Measurements from ENCODE around the gene STK39. TPM values are rescaled to one million over a fixed set of nuclear protein-coding genes. Genes with fewer than 3 reads are reported as not detected.

STK39 gene
- total and polyA plus RNA-seq, 2 of the 4 experiments (the other 2 are of a cell fraction) = 11.8 to 16.4 TPM

DNA sequence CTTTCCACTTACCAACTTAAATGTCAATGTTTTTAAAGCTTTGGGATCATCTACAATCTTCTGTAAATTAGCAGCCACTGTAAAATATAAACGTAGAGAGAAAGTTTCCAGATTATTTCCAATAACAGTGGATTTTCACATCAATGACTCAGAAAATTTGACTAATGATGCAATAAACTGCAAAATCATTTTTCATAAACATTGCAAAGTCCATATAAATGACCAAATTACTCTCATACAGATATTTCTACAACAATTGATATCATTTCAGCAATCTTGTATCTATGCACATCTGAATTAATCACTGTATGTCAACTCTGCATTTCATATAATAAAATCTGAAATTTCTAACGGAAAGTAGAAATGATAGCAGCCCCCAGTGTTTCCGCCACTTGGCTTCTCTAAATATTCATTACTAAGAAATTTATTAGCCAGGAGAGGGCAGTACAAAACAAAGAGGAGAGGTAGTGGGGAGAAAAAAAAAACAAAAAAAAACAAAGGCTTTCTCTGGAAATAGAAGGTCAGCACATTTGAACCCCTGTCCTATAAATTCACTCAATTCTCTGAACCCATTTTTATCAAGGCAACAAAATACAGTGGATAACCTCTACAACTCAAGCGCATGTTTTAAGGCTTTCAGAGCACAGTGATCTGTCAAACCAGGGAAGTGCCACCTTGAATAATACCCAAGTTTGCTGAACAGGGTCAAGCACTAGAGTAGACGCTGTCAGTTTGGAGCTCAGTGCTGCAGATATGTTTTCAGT is 282.6 kb downstream of the STK39 start:
- H4K8ac ChIP-seq (ENCODE audit: low read depth in 2 of 2, low read length in 2 of 2) = no peak overlapping the region
- H2AK9ac ChIP-seq (replicated peaks; ENCODE audit: low read depth, low read length, poor library complexity) = no peak overlapping the region
- dilution Hi-C loops (cut with HindIII; ENCODE audit: low sequenced_read_pairs, unreplicated experiment) = no loop called here
- TF ChIP-seq MAZ (IDR thresholded peaks at IDR 0.05; ENCODE audit: borderline replicate concordance, low read depth, low read length) (no peak), MAFK (IDR thresholded peaks at IDR 0.05; ENCODE audit: low read depth, low read length) (no peak), CEBPB (IDR thresholded peaks at IDR 0.05; ENCODE audit: low read depth, low read length) (peak; percentile 35; the same call in 1 of the 2 replicates), FOS (IDR thresholded peaks at IDR 0.05; ENCODE audit: low read depth, low read length) (no peak), RCOR1 (IDR thresholded peaks at IDR 0.05; ENCODE audit: insufficient replicate concordance, low read length) (no peak), NFE2L2 (IDR thresholded peaks at IDR 0.05; ENCODE audit: low read depth, low read length) (no peak), RFX5 (IDR thresholded peaks at IDR 0.05; ENCODE audit: low read depth, low read length) (no peak), RAD21 (IDR thresholded peaks at IDR 0.05; ENCODE audit: low read length) (peak; percentile 47), ELK1 (IDR thresholded peaks at IDR 0.05; ENCODE audit: borderline replicate concordance, low read depth, low read length) (no peak), BHLHE40 (IDR thresholded peaks at IDR 0.05; ENCODE audit: low read depth, low read length) (no peak), CTCF (conservative IDR thresholded peaks at IDR 0.05; ENCODE audit: low read depth, low read length) (peak; percentile 56), MXI1 (IDR thresholded peaks at IDR 0.05; ENCODE audit: borderline replicate concordance, low read depth, low read length) (no peak)
- TF ChIP-seq, protein P1, sequence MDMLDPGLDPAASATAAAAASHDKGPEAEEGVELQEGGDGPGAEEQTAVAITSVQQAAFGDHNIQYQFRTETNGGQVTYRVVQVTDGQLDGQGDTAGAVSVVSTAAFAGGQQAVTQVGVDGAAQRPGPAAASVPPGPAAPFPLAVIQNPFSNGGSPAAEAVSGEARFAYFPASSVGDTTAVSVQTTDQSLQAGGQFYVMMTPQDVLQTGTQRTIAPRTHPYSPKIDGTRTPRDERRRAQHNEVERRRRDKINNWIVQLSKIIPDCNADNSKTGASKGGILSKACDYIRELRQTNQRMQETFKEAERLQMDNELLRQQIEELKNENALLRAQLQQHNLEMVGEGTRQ (IDR thresholded peaks at IDR 0.05; ENCODE audit: low read depth, low read length) = no peak

More for the DNA sequence above, 282.6 kb downstream of the STK39 start:
- CTCF ChIA-PET = interaction anchor here (0.6 to 3.6 kb wide), 4 partner anchors 16 to 641 kb away, joined by 3 to 35 read pairs (median 4); no protein-coding TSS in a partner anchor
- DNase-seq (peak; percentile 18), ATAC-seq (ENCODE audit: low read depth) (no peak)
- H2AK5ac ChIP-seq (ENCODE audit: low read depth, low read length) = no peak overlapping the region
- peaks cover 5 to 6% of the 10 kb centered on the region in 2 experiments; a peak in 3 of 4 replicates for H3K79me1 ChIP-seq (ENCODE audit: low read depth in 1 of 2, low read length in 2 of 2)
- H2BK5ac ChIP-seq (ENCODE audit: low read depth, low read length, poor library complexity, severe bottlenecking) = no peak overlapping the region
- no peak overlapping the region for H3K14ac ChIP-seq (replicated peaks; ENCODE audit: low read depth, low read length)
- H3K27ac ChIP-seq (ENCODE audit: insufficient read depth, low read length) = peak overlapping the region; percentile 17; the same call in 1 of the 2 replicates
- peaks cover 16% of the 10 kb centered on the region for H3K4me1 ChIP-seq (ENCODE audit: control insufficient read depth, insufficient read depth, low read length)
- no peaks in the 10 kb centered on the region for H3K27me3 ChIP-seq (ENCODE audit: control insufficient read depth, insufficient read depth, low read length)
- peak overlapping the region; percentile 28; the same call in 1 of the 2 replicates for H2BK120ac ChIP-seq (ENCODE audit: low read depth, low read length)
- intact Hi-C loops (cut with micrococcal nuclease) = loop anchor here (1.0 to 10.0 kb wide), 4 partner anchors 153 to 1430 kb away; partner anchors contain the start of genes B3GALT1 and STK39
- H4K91ac ChIP-seq (ENCODE audit: insufficient read depth, low read depth, low read length) = peak overlapping the region; percentile 71; the same call in 1 of the 2 replicates
- H3K9me3 ChIP-seq (ENCODE audit: control insufficient read depth, insufficient read depth, low read length) = no peaks in the 10 kb centered on the region
- peak overlapping the region; percentile 5; the same call in 1 of the 2 replicates for H3K4ac ChIP-seq (ENCODE audit: low read depth, low read length)
- H3K23ac ChIP-seq (ENCODE audit: low read depth, low read length) = no peak overlapping the region
- H4K20me1 ChIP-seq (ENCODE audit: insufficient read depth, low read length) = no peaks in the 10 kb centered on the region
- no peak overlapping the region for H2AFZ ChIP-seq (replicated peaks; ENCODE audit: low read length, poor library complexity)
- H2BK20ac ChIP-seq (ENCODE audit: low read depth, low read length) = no peak overlapping the region
- no peak overlapping the region for H3K9ac ChIP-seq (ENCODE audit: low read depth, low read length)
- H3K4me2 ChIP-seq (ENCODE audit: low read depth, low read length) = no peak overlapping the region
- no peak overlapping the region for H3K56ac ChIP-seq (ENCODE audit: extremely low read depth, insufficient read depth, low read length)
- no peak overlapping the region for H3K4me3 ChIP-seq (ENCODE audit: insufficient read depth, low read depth, low read length)
- POLR2A ChIA-PET (ENCODE audit: unreplicated experiment) = interaction anchor here (1.0 kb wide), 1 partner anchor 153 kb away, joined by 16 read pairs; no protein-coding TSS in a partner anchor
- peaks cover 3% of the 10 kb centered on the region for H3K36me3 ChIP-seq (ENCODE audit: control insufficient read depth, insufficient read depth, low read length)
- no CpG with 5 or more reads among the region's 5 CpGs for WGBS, 2 experiments (ENCODE audit: extremely low coverage in 2 of 2, insufficient read length in 1 of 2)
- no peak overlapping the region for H2BK15ac ChIP-seq (ENCODE audit: low read depth, low read length)
- in situ Hi-C loops (cut with MboI; ENCODE audit: low sequenced_read_pairs) = loop anchor here (5.0 kb wide), 1 partner anchor 152 kb away; no protein-coding TSS in a partner anchor
- peaks cover 6% of the 10 kb centered on the region; the same call in 1 of the 2 replicates for H3K9me1 ChIP-seq (ENCODE audit: insufficient read depth, low read length)
- BruUV-seq (replicated peaks) = no TSS peak
- H3K18ac ChIP-seq (ENCODE audit: low read depth, low read length) = peak overlapping the region; percentile 1; the same call in 1 of the 2 replicates
- peak overlapping the region; percentile 72; the same call in 1 of the 2 replicates for H4K5ac ChIP-seq (ENCODE audit: low read depth, low read length)
